VCaP (cell line): Measurements from ENCODE around the gene LRCH1.
"Not testable (repeated sequence)": the region's sequence is repeated elsewhere in the genome, so short reads cannot be mapped to it uniquely, and the experiment has no call there.

Source experiments
- H3K27ac ChIP-seq: fragments of 450-650 bp; 2 replicates; pipeline ENCODE4 v1.5.1; 2017
- TF ChIP-seq, protein P1 (sequence below): fragments of 450-650 bp; conservative IDR thresholded peaks from 2 replicates; pipeline ENCODE4 v1.5.1; 2017; ENCODE audit warnings: mild to moderate bottlenecking, moderate library complexity

Gene LRCH1

DNA sequence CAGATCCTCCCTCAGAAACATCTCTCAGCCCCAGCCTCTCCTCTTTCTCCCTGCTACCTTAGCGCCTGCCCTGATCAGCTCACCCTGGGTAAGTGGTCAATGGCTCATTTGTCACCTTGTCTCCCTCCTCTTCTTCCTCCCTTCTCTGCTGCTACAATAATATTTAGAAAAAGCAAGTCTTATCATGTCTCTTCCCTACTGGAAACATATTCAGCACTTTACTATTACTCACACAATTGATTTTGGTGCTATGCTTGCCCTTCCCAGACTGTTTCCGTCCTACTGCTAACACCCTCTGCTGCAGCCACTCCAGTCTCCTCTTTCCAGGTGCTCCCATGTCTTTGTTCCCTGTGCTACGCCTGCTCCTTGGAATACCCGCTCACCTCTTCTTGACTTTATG is 208.2 kb downstream of the LRCH1 start:
- H3K27ac ChIP-seq = peak overlapping the region; percentile 90
- TF ChIP-seq, protein P1, sequence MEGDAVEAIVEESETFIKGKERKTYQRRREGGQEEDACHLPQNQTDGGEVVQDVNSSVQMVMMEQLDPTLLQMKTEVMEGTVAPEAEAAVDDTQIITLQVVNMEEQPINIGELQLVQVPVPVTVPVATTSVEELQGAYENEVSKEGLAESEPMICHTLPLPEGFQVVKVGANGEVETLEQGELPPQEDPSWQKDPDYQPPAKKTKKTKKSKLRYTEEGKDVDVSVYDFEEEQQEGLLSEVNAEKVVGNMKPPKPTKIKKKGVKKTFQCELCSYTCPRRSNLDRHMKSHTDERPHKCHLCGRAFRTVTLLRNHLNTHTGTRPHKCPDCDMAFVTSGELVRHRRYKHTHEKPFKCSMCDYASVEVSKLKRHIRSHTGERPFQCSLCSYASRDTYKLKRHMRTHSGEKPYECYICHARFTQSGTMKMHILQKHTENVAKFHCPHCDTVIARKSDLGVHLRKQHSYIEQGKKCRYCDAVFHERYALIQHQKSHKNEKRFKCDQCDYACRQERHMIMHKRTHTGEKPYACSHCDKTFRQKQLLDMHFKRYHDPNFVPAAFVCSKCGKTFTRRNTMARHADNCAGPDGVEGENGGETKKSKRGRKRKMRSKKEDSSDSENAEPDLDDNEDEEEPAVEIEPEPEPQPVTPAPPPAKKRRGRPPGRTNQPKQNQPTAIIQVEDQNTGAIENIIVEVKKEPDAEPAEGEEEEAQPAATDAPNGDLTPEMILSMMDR = no peak

DNA sequence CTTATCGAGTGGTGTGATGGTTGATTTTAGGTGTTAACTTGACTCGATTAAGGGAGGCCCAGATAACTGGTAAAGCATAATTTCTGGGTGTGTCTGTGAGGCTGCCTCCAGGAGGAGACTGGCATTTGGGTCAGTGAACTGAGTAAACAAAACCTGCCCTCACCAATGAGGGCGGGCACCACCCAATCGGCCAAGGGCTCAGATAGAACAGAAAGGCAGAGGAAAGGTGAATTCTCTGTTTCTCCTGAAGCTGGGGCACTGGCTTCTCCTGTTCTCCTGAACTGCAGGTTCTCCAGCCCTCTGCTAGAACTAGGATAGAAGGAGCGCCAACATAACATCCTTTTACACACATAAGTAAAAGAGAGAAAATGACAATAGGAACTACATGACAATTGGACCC is 208.9 kb downstream of the LRCH1 start:
- peak overlapping the region; percentile 90 for H3K27ac ChIP-seq
- TF ChIP-seq, protein P1 = no peak

DNA sequence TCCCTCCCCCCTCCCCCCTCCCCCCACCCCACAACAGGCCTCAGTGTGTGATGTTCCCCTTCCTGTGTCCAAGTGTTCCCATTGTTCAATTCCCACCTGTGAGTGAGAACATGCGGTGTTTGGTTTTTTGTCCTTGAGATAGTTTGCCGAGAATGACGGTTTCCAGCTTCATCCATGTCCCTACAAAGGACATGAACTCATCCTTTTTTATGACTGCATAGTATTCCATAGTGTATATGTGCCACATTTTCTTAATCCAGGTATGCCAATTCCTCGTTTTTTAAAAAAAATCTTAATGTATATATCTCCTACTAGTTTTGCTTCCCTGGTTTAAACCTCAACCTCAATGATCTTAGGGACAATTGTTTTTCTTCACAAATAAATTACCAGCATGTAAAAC is 217.0 kb downstream of the LRCH1 start:
- H3K27ac ChIP-seq = not testable (repeated sequence)

DNA sequence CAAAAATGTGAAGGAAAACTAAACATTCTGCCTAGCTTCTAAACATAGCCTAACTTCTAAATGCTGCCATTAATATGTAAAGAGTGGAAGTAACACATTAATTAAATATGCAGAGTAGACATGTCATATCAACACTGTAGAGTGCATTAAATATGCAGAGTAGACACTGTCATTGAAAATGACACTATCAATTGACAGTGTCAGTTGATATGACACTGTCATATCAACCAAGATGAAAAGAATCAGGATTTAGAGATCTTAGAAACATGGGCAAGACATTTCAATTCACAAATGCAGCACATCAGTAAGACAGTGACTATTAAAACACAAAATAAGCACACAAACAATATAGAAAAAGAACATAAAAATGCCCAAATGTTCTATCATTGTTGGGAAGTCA is 218.7 kb downstream of the LRCH1 start:
- no peak overlapping the region for H3K27ac ChIP-seq
- TF ChIP-seq, protein P1 = no peak

DNA sequence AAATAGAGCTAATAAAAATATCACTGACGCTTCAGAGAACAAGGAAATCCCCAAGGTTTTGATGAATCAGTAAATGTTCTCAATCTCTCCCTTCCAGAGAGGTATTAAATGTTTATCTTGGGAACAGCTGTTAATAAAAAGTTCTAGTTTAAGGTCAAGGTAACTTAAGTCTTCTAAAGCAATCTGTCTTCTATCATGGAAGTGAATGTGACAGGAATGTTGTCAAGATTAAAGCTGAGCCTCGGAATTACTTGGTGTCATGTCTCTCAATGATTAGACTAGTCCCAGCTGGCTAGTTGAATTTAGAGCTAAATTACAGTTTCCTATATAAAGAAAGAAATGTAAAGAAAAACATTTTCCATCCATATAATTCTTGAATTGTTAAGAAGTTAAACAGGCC is 220.6 kb downstream of the LRCH1 start:
- TF ChIP-seq, protein P1 = no peak
- no peak overlapping the region for H3K27ac ChIP-seq

DNA sequence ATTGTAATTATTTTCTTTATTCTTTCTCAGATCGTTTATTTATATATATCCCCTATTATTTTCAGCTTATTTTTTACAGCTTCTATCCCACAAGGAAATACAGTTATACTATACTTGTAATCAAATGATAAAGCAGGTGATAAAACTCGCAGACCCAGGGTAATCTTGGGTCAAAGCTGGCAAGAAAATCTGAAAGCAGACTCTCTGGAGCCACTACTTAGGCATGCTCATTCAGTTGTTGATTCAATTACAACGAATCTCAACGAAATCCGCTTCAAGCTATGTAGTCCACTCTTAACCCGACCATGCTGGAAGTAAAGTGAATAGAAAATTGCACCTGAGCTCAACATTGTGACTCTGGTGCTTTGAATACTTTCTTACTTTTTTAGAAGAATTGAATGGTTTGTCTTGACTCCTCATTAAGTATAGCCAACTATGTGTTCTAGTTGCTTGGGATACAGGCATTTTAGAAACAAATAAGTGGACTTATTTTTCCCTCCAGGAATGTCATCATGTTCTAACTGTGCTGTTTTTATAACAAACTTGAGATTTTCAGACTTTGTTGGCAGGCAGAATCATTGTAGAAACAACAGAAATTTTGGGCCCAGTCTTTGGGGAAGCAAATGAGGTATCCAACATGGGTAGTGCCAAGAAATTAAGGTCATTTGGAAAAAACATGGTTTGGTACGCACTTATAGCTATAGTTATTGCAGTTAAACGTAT is 222.6 kb downstream of the LRCH1 start:
- TF ChIP-seq, protein P1 = no peak
- no peak overlapping the region for H3K27ac ChIP-seq

DNA sequence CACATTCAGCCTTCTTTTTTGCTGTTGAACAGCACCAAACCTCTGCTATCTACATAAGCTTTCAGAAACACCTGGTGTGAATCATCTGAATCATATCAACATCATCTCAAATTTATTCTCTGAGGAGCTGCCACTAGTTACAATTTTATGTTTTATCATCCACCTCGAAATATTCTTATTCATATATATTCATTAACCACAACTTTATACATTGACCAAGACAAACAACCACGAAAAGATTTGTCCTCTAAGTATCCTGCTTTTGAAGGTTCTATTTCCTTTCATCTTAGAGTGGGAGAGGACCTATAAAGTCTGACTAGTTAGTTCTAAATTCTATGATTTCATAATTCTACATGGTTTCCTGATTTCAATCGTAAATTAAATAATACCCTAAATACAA is 225.1 kb downstream of the LRCH1 start:
- H3K27ac ChIP-seq = no peak overlapping the region
- TF ChIP-seq, protein P1 = no peak

DNA sequence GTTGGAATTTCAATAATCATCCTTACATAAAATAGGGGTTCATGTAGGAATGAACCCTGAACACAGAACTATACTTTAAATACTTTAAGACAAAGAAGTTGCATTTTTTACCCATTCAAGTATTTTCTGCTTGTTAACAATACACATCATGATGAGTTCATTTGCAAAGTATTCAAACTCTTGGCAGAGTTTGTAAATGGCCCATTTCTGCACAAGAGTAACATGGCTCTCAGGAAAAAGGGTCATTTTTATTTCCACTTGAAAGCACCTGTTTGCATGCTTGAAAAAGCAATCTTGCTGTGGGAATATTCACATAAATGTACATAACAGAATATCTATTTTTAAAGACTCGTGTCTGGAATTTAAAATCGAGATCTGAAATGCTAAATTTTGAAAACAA is 225.9 kb downstream of the LRCH1 start:
- TF ChIP-seq, protein P1 = no peak
- no peak overlapping the region for H3K27ac ChIP-seq
